ENCODE results near the gene ERP27.

The ERP27 gene

DNA sequence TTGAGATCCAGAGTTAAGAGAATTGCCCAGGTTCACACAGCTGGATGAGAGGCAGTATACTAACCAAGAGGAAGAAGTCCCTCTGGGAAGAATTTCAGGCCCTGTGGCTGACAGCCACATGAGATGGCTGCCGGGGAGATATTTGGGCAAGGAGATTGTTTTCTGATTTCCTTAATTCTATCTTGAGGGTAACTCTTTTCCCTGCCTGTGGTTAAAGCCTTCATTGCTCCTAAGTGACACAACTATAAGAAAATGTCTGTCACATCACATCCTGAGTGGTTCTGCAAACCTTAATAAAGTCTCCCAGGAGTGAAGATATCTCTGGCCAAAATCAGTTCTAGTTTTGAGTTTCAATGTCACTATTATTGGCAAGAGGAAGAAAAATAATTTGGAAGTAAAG lies 13.5 kb upstream of the ERP27 start:
- no peak for DNase-seq (ENCODE audit: low read depth)
- no peak overlapping the region for H3K4me3 ChIP-seq (ENCODE audit: low read depth, low read length)
- no peak for TF ChIP-seq POLR2A (IDR thresholded peaks at IDR 0.05; ENCODE audit: extremely low read depth, insufficient read length)

DNA sequence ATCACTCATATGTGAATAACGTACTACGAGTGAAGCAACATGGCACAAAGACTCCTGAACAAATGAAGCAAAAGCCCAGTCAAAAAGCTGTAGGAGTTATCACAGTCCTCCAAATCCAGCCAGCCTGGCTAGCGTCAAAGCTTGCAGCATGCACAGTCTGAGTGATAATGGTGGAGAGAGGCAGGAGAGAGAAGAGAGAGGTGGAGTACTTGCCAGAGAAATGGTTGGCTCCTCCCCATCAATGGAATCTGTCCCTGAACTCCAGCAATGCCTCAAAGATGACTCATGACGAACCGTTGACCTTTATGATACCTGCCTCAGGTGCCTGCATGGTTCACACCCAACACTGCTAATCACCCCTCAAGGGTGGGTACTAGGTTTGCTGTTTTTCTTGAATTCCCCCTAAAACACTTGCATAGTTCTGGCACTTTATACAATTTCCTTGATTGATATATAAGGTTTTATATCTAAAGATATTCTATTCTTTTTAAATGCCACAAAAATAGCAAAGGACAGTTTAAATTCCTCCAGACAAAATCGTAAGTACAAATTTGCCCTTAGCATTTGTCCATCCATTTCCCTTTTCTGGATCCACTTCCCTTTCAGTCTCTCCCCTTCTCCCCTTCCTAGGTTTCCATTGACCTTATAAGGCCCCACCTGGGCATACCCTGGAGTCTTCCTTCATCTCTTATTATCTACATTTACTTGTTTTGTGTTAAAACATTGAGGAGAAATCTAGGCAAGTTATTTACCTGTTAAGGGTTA lies 12.8 kb upstream of the ERP27 start:
- no peak for TF ChIP-seq MYC (IDR thresholded peaks at IDR 0.05; ENCODE audit: low read depth, low read length)
- TF ChIP-seq, protein P1, sequence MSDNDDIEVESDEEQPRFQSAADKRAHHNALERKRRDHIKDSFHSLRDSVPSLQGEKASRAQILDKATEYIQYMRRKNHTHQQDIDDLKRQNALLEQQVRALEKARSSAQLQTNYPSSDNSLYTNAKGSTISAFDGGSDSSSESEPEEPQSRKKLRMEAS (IDR thresholded peaks at IDR 0.05; ENCODE audit: low read depth, low read length): no peak
- TF ChIP-seq POLR2A (IDR thresholded peaks at IDR 0.05; ENCODE audit: extremely low read depth, insufficient read length): no peak
- TF ChIP-seq CTCF (IDR thresholded peaks at IDR 0.05; ENCODE audit: low read depth, low read length): no peak
- no peak overlapping the region for H3K4me3 ChIP-seq (ENCODE audit: low read depth, low read length)
- no peak for DNase-seq (ENCODE audit: low read depth)

GRCh38 chr12:14950421-14950820 lies 12.1 kb upstream of the ERP27 start:
- TF ChIP-seq CTCF (IDR thresholded peaks at IDR 0.05; ENCODE audit: low read depth, low read length) (no peak), MYC (IDR thresholded peaks at IDR 0.05; ENCODE audit: low read depth, low read length) (no peak)
- TF ChIP-seq, protein P1 (IDR thresholded peaks at IDR 0.05; ENCODE audit: low read depth, low read length): no peak
- no peak overlapping the region for H3K4me3 ChIP-seq (ENCODE audit: low read depth, low read length)
- DNase-seq (ENCODE audit: low read depth): no peak

- no peak for DNase-seq (ENCODE audit: low read depth)
- TF ChIP-seq CTCF (IDR thresholded peaks at IDR 0.05; ENCODE audit: low read depth, low read length): no peak
- no peak for TF ChIP-seq POLR2A (IDR thresholded peaks at IDR 0.05; ENCODE audit: extremely low read depth, insufficient read length)
- TF ChIP-seq MYC (IDR thresholded peaks at IDR 0.05; ENCODE audit: low read depth, low read length): no peak
- TF ChIP-seq, protein P1 (IDR thresholded peaks at IDR 0.05; ENCODE audit: low read depth, low read length): no peak
- no peak overlapping the region for H3K4me3 ChIP-seq (ENCODE audit: low read depth, low read length)
These were observed 11.3 kb upstream of the ERP27 start for GRCh38 chr12:14949631-14950030.

DNA sequence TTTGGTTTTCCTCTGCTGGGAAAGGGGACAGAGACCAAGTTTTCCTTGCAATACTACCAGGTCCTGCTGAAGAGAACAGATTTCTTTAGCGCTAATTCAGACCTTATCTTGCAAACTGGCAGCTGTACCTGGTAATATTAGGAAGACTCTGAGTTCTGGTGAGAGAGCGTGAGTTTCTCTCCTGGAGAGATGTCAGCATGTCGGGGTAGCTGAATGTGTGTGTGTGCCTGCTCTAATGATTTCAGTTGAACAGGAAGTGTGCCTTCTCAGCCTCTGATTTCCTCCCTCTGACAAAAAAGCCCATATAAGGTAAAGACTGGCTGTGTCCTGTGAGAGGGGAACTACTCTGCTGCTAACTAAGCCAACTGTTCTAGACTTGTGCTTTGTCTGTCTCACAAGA lies 10.3 kb upstream of the ERP27 start:
- DNase-seq (ENCODE audit: low read depth): peak; percentile 92
- H3K4me3 ChIP-seq (ENCODE audit: low read depth, low read length): peak overlapping the region; percentile 64
- TF ChIP-seq POLR2A (IDR thresholded peaks at IDR 0.05; ENCODE audit: extremely low read depth, insufficient read length) (peak; percentile 60), MYC (IDR thresholded peaks at IDR 0.05; ENCODE audit: low read depth, low read length) (no peak), CTCF (IDR thresholded peaks at IDR 0.05; ENCODE audit: low read depth, low read length) (no peak)
- TF ChIP-seq, protein P1 (IDR thresholded peaks at IDR 0.05; ENCODE audit: low read depth, low read length): peak; percentile 61; the same call in 1 of the 2 replicates

DNA sequence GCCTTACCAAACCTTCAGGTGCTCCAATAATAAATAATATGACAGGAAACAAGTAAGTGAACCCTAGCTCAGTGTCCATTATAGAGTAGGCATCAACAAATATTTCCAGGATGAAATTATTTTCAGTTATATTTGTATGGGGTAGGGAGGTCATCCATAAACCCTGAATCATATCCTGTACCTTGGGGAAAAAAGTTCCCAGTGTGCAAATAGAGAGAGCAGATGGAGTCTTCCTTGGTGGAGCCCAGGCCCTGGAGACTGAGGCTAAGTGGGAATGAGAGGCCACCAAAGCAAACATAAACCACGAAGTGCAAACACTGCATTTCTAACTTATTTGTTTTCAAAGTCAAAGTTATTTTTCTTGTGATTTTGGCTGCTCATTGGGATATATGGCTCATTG lies 8.5 kb upstream of the ERP27 start:
- H3K4me3 ChIP-seq (ENCODE audit: low read depth, low read length): no peak overlapping the region
- no peak for DNase-seq (ENCODE audit: low read depth)
- TF ChIP-seq, protein P1 (IDR thresholded peaks at IDR 0.05; ENCODE audit: low read depth, low read length): no peak
- TF ChIP-seq MYC (IDR thresholded peaks at IDR 0.05; ENCODE audit: low read depth, low read length) (no peak), POLR2A (IDR thresholded peaks at IDR 0.05; ENCODE audit: extremely low read depth, insufficient read length) (no peak), CTCF (IDR thresholded peaks at IDR 0.05; ENCODE audit: low read depth, low read length) (no peak)
